Hematopoietic multipotent progenitor cell treated with erythropoietin and hydrocortisone succinate and interleukin-3 and kit ligand, for 15 days (in vitro differentiated cells): ENCODE measurements around the gene MRPL14.

Experiments
- DNase-seq: peaks from one replicate; pipeline ENCODE4 v3.0.0-alpha.2; 2015; ENCODE audit warnings: low spot score

MRPL14 gene

DNA sequence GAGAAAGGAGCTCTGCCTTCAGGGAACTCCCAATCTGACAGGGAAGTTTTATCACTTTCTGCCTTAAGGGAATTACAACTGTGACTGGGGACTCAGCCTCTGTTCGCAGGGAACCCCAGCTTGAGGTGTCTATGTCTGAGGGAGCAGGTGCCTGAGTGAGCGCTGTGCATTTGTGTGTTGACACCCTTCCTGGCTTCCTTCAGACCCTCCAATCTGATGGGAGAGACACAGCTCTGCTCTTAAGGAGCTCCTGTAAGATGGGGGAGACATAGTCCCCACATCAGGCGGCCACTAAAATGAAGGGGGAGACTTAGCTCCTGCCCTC lies 62.3 kb downstream of the MRPL14 start:
- DNase-seq: no peak

DNA sequence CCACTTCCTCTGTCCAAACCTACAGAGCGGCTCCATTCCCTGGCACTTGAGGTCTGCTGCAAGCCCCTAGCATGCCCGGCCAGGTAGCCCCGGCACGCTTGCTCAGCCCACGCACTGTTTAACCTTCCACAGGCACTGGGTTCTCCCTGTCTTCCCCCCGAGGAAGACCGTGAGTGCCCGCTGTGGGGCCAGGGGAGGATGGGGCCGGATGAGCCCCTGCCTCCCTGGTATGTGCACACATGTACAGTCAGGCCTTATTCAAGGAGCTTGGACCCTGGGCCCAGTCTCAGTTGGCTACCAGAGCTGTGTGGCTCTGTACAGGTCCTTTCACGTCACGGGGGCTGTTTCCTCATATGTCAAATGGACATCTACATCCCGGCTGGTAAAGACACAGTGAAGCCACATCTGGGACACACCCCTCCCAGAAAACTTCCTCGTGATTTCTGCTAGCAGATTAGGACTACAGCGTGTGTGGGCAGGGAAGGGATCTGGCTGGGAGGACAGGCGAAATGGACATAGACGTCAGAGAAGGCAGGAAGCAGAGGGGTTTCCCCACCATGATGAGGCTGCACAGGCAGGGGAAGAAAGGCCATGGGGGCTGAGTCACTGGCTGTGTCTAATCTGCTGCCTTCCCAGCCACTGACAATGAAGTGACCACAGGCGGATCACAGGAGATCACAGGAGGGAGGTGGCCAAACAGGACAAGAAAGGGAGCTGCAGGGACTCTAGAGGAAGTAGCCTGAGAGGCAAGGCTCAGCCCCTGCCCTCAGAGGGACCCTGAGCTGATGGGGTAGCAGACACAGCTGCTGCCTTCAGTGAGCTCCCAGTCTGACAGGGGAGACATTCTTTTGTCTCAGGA lies 62.9 kb downstream of the MRPL14 start:
- DNase-seq: no peak

DNA sequence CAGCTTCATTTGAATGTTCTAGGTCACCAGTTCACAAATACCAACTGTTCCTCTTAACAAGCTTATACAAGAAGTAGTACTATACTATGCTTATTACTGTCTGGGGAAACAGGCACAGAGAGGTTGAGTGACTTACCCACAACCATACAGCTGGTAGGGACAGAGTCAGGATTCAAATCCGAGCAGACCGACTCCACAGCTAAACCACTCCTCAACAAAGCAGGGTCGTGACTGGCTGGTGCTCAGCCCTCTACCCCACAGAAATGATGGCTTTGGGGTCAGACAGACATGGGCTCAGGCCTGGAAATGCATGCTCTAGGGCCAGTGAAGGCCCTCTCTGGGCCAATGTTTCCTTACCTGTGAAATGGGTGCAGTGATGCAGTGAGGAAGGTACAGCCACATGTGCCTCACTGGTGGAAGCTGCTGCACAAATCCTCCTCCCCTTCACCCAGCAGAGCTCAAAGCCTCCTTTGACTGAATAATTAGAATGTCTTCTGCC lies 63.6 kb downstream of the MRPL14 start:
- DNase-seq: no peak
